H1 (cell line): ENCODE results near the gene PIAS3. TPM values are rescaled to one million over a fixed set of nuclear protein-coding genes. Genes with fewer than 3 reads are reported as not detected.

Experiments
- CTCF ChIA-PET: fragments of 300-600 bp; sonication (Branson Sonifier 250); formaldehyde crosslinking; loops from one replicate; lab custom pipeline; 2021; ENCODE audit not compliant: partially characterized antibody; lab: Charles Lee
- POLR2A ChIA-PET: fragments of 300-600 bp; sonication (Branson Sonifier 250); formaldehyde crosslinking; loops from one replicate; lab custom pipeline; 2021; ENCODE audit warnings: inconsistent platforms; ENCODE audit not compliant: partially characterized antibody; lab: Charles Lee
- DNase-seq, 2 experiments: peaks; one replicate each; pipeline versions ENCODE4 v3.0.0 to v3.0.0-alpha.2; 2010 to 2022; ENCODE audit warnings: low spot score in 2 of 2, low read depth in 1 of 2, mixed read lengths in 1 of 2
- FAIRE-seq: peaks from 2 replicates; lab custom pipeline; 2011; peaks lifted over from hg19 to GRCh38; lab: Jason Lieb, UNC
- H2AFZ ChIP-seq: 2 replicates; pipeline ENCODE4 v1.8.1; 2012; ENCODE audit warnings: low read length, inconsistent platforms
- H2AK5ac ChIP-seq: 2 replicates; pipeline ENCODE4 v1.6.1; 2013; ENCODE audit warnings: low read depth, low read length
- H2BK120ac ChIP-seq: replicated peaks from 2 replicates; pipeline ENCODE3; 2013; ENCODE audit warnings: low read depth, low read length, inconsistent platforms
- H2BK12ac ChIP-seq: 2 replicates; pipeline ENCODE4 v1.6.1; 2013; ENCODE audit warnings: low read depth, low read length
- H2BK15ac ChIP-seq: 2 replicates; pipeline ENCODE4 v1.6.1; 2013; ENCODE audit warnings: low read length
- H2BK20ac ChIP-seq: 2 replicates; pipeline ENCODE4 v1.6.1; 2013; ENCODE audit warnings: low read length
- H2BK5ac ChIP-seq: 2 replicates; pipeline ENCODE4 v1.6.1; 2013; ENCODE audit warnings: low read depth, low read length
- H3K14ac ChIP-seq: 2 replicates; pipeline ENCODE4 v1.6.1; 2013; ENCODE audit warnings: inconsistent platforms; ENCODE audit not compliant: insufficient read length
- H3K18ac ChIP-seq: 2 replicates; pipeline ENCODE4 v1.6.1; 2013; ENCODE audit warnings: low read length; ENCODE audit errors: extremely low read depth
- H3K23ac ChIP-seq: 2 replicates; pipeline ENCODE4 v1.6.1; 2013; ENCODE audit warnings: inconsistent platforms; ENCODE audit not compliant: insufficient read length
- H3K23me2 ChIP-seq: 2 replicates; pipeline ENCODE4 v1.6.1; 2013; ENCODE audit warnings: low read depth, low read length
- H3K27ac ChIP-seq: 2 replicates; pipeline ENCODE4 v1.6.1; 2011; ENCODE audit warnings: low read depth, low read length, inconsistent platforms
- H3K27me3 ChIP-seq, 4 experiments: replicated peaks in 1 of 4; 1 replicate in 1 of 4; 2 replicates in 3 of 4; pipeline versions ENCODE4 v1.6.1 to v1.8.1; 2011 to 2013; ENCODE audit warnings: low read length in 3 of 4, mild to moderate bottlenecking in 3 of 4, inconsistent platforms in 2 of 4, mixed read lengths in 2 of 4, moderate library complexity in 1 of 4; ENCODE audit not compliant: control insufficient read depth in 3 of 4, insufficient read depth in 3 of 4; ENCODE audit errors: extremely low read depth in 1 of 4
- H3K36me3 ChIP-seq, 4 experiments: 2 replicates each; pipeline versions ENCODE4 v1.6.1 to v1.8.1; 2011 to 2013; ENCODE audit warnings: mild to moderate bottlenecking in 4 of 4, low read length in 3 of 4, moderate library complexity in 2 of 4, control low read depth in 1 of 4, inconsistent platforms in 1 of 4; ENCODE audit not compliant: insufficient read depth in 4 of 4, control insufficient read depth in 2 of 4
- H3K4ac ChIP-seq: replicated peaks from 2 replicates; pipeline ENCODE3; 2013; ENCODE audit warnings: low read length, low read depth, mixed read lengths, inconsistent platforms; ENCODE audit not compliant: insufficient read length
- H3K4me1 ChIP-seq, 4 experiments: replicated peaks in 1 of 4; 1 replicate in 1 of 4; 2 replicates in 3 of 4; pipeline versions ENCODE4 v1.6.1 to v1.8.1; 2011 to 2013; ENCODE audit warnings: low read length in 3 of 4, inconsistent platforms in 2 of 4, mixed read lengths in 1 of 4; ENCODE audit not compliant: insufficient read depth in 4 of 4, control insufficient read depth in 3 of 4
- H3K4me2 ChIP-seq, 2 experiments: 2 replicates each; pipeline versions ENCODE4 v1.6.1 to v1.8.1; 2011 to 2013; ENCODE audit warnings: low read depth in 2 of 2, low read length in 2 of 2, control low read depth in 1 of 2, inconsistent platforms in 1 of 2, mild to moderate bottlenecking in 1 of 2; ENCODE audit not compliant: insufficient read depth in 1 of 2
- H3K4me3 ChIP-seq, 4 experiments: fragments of 200-600, 300-600 bp in 1 of 4; sonication (generic), shearing (Covaris generic), sonication (Bioruptor Twin) in 1 of 4; 2 replicates each; pipeline versions ENCODE4 v1.5.1 to v1.8.1; 2011 to 2016; ENCODE audit warnings: low read length in 4 of 4, low read depth in 3 of 4, control low read depth in 2 of 4, inconsistent platforms in 2 of 4, mild to moderate bottlenecking in 2 of 4, mixed read lengths in 1 of 4, moderate library complexity in 1 of 4; ENCODE audit not compliant: insufficient read depth in 2 of 4; ENCODE audit errors: extremely low read depth in 1 of 4
- H3K56ac ChIP-seq: replicated peaks from 2 replicates; pipeline ENCODE3; 2013; ENCODE audit warnings: low read depth, mild to moderate bottlenecking, mixed read lengths, low read length, inconsistent platforms; ENCODE audit not compliant: insufficient read length
- H3K79me1 ChIP-seq: 2 replicates; pipeline ENCODE4 v1.6.1; 2013; ENCODE audit warnings: low read depth, low read length, control low read depth
- H3K79me2 ChIP-seq, 2 experiments: 2 replicates each; pipeline versions ENCODE4 v1.6.1 to v1.8.1; 2012 to 2013; ENCODE audit warnings: low read length in 2 of 2, mild to moderate bottlenecking in 2 of 2, inconsistent platforms in 1 of 2; ENCODE audit not compliant: insufficient read depth in 2 of 2, control insufficient read depth in 1 of 2
- H3K9ac ChIP-seq, 4 experiments: replicated peaks in 1 of 4; 1 replicate in 1 of 4; 2 replicates in 3 of 4; pipeline versions ENCODE4 v1.6.1 to v1.8.1; 2011 to 2013; ENCODE audit warnings: low read depth in 3 of 4, low read length in 3 of 4, control low read depth in 2 of 4, mild to moderate bottlenecking in 2 of 4, moderate library complexity in 2 of 4, inconsistent platforms in 1 of 4; ENCODE audit errors: extremely low read depth in 1 of 4
- H3K9me3 ChIP-seq, 2 experiments: 2 replicates each; pipeline versions ENCODE4 v1.6.1 to v1.8.1; 2012 to 2013; ENCODE audit warnings: mild to moderate bottlenecking in 2 of 2, moderate library complexity in 2 of 2, control low read depth in 1 of 2, inconsistent platforms in 1 of 2, low read depth in 1 of 2, low read length in 1 of 2, mixed read lengths in 1 of 2; ENCODE audit not compliant: insufficient read depth in 2 of 2
- H4K20me1 ChIP-seq, 2 experiments: replicated peaks in 1 of 2; 2 replicates each; pipeline versions ENCODE3 to v1.8.1; 2011 to 2013; ENCODE audit warnings: inconsistent platforms in 2 of 2, low read length in 2 of 2, mild to moderate bottlenecking in 1 of 2; ENCODE audit not compliant: insufficient read depth in 2 of 2, control insufficient read depth in 1 of 2
- H4K5ac ChIP-seq: 2 replicates; pipeline ENCODE4 v1.6.1; 2013; ENCODE audit warnings: low read length, low read depth, mixed read lengths, inconsistent platforms; ENCODE audit not compliant: insufficient read length
- H4K8ac ChIP-seq: 2 replicates; pipeline ENCODE4 v1.8.0; 2013; ENCODE audit warnings: mild to moderate bottlenecking, moderate library complexity, low read length, inconsistent platforms; ENCODE audit not compliant: insufficient read depth; ENCODE audit errors: extremely low read depth
- H4K91ac ChIP-seq: replicated peaks from 2 replicates; pipeline ENCODE3; 2013; ENCODE audit warnings: low read length, mixed read lengths, inconsistent platforms; ENCODE audit not compliant: insufficient read length
- BCL11A ChIP-seq, 2 experiments: IDR thresholded peaks; one replicate each; pipeline ENCODE4 v1.6.1; 2011; ENCODE audit warnings: low read depth in 2 of 2, low read length in 2 of 2, mild to moderate bottlenecking in 2 of 2
- CEBPB ChIP-seq: IDR thresholded peaks from 2 replicates; pipeline ENCODE4 v1.6.1; 2012; ENCODE audit warnings: low read depth, low read length
- HDAC6 ChIP-seq: IDR thresholded peaks from one replicate; pipeline ENCODE4 v1.7.1; 2012; ENCODE audit warnings: low read depth, mild to moderate bottlenecking, inconsistent platforms, low read length, moderate library complexity
- JUND ChIP-seq: IDR thresholded peaks from 2 replicates; pipeline ENCODE4 v1.6.1; 2011; ENCODE audit warnings: mild to moderate bottlenecking, improper control_type of control experiment, low read length
- POLR2AphosphoS5 ChIP-seq: IDR thresholded peaks from 2 replicates; pipeline ENCODE4 v1.6.1; 2011; ENCODE audit warnings: low read depth, low read length
- RNF2 ChIP-seq: fragments of 200-900, 300-1000 bp; sonication (generic); IDR thresholded peaks from 2 replicates; pipeline ENCODE4 v1.7.1; 2016; ENCODE audit warnings: borderline replicate concordance, low read depth, mild to moderate bottlenecking, antibody characterized with exemption, low read length; ENCODE audit not compliant: poor library complexity, severe bottlenecking; ENCODE audit errors: missing control alignments
- SP1 ChIP-seq: IDR thresholded peaks from 2 replicates; pipeline ENCODE4 v1.6.1; 2011; ENCODE audit warnings: low read depth, low read length
- SP2 ChIP-seq: IDR thresholded peaks from 2 replicates; pipeline ENCODE4 v1.6.1; 2012; ENCODE audit warnings: mild to moderate bottlenecking, low read length, inconsistent platforms
- SP4 ChIP-seq: IDR thresholded peaks from 2 replicates; pipeline ENCODE4 v1.6.1; 2012; ENCODE audit warnings: low read length, inconsistent platforms
- TEAD4 ChIP-seq: IDR thresholded peaks from 2 replicates; pipeline ENCODE4 v1.6.1; 2012; ENCODE audit warnings: low read depth, low read length, inconsistent platforms, mixed read lengths
- YY1 ChIP-seq: IDR thresholded peaks from 2 replicates; pipeline ENCODE4 v1.6.1; 2011; ENCODE audit warnings: low read depth, mild to moderate bottlenecking, low read length
- ZNF274 ChIP-seq: IDR thresholded peaks from 2 replicates; pipeline ENCODE4 v1.7.0; 2012; ENCODE audit warnings: low read length, borderline replicate concordance; ENCODE audit errors: extremely low read depth
- WGBS, 2 experiments: shearing (Covaris generic) in 1 of 2; methylation state at CpG; one replicate each; pipeline versions ENCODE4 v1.1.6 to v1.1.7; 2013 to 2015; ENCODE audit warnings: low lambda C conversion rate in 2 of 2, mixed read lengths in 2 of 2, inconsistent platforms in 1 of 2, low coverage in 1 of 2, missing lambda C conversion rate in 1 of 2; ENCODE audit not compliant: insufficient replicate concordance in 2 of 2, insufficient coverage in 1 of 2, insufficient read length in 1 of 2; ENCODE audit errors: extremely low coverage in 1 of 2, missing lambda C conversion rate in 1 of 2; 5-methylcytosine and 5-hydroxymethylcytosine counted together
- polyA plus RNA-seq, 7 experiments: library from polyadenylated mRNA; depleted of rRNA in 3 of 7; stranded (reverse) in 5 of 7; unstranded in 2 of 7; fragments of >200 nt in 5 of 7; fragments of 200-250 nt in 2 of 7; gene quantifications; 1 replicate in 5 of 7; 2 replicates in 1 of 7; 4 replicates in 1 of 7; pipeline versions ENCODE4 v1.2.1 to v1.2.3, GENCODE V29; 2011 to 2013; ENCODE audit warnings: missing spikeins in 2 of 7, mixed read lengths in 2 of 7
- total RNA-seq: library from RNA; stranded (reverse); fragmentation: NEBNext Ultra II Directional; extraction: Animal tissue kit (Norgen Biotek cat#: 25700); gene quantifications from 2 replicates; pipeline ENCODE4 v1.2.1, GENCODE V29; 2021

PIAS3 gene
- total and polyA plus RNA-seq, 2 of the 8 experiments (the other 6 are each of a cell fraction or from before 2014, with no cell fraction given): 36.7 to 49.9 TPM

- Histone ChIP-seq H3K4ac (no peak overlapping the region), H2BK12ac (no peak overlapping the region), H3K56ac (no peak overlapping the region), H3K18ac (no peak overlapping the region), H3K23me2 (no peaks in the 10 kb centered on the region), H3K27ac (no peak overlapping the region), H3K23ac (no peak overlapping the region), H3K4me1 (peaks cover 0 to 6% (median 4%) of the 10 kb centered on the region in 4 experiments; a peak in 3 of 7 replicates), H3K36me3 (no peaks in the 10 kb centered on the region), H3K27me3 (no peaks in the 10 kb centered on the region), H4K20me1 (no peaks in the 10 kb centered on the region), H3K4me3 (no peak overlapping the region), H2BK5ac (no peak overlapping the region), H3K9me3 (no peaks in the 10 kb centered on the region), H3K9ac (no peak overlapping the region), H2BK20ac (no peak overlapping the region), H3K4me2 (no peak overlapping the region), H3K14ac (no peak overlapping the region), H2AFZ (no peak overlapping the region), H4K91ac (no peak overlapping the region), H2AK5ac (no peak overlapping the region), H2BK15ac (no peak overlapping the region), H3K79me1 (no peaks in the 10 kb centered on the region), H4K5ac (no peak overlapping the region), H2BK120ac (no peak overlapping the region), H4K8ac (no peak overlapping the region), H3K79me2 (no peaks in the 10 kb centered on the region)
- no peak for DNase-seq
- TF ChIP-seq TEAD4 (no peak), JUND (no peak), CEBPB (no peak), SP4 (no peak), SP1 (no peak), YY1 (no peak), SP2 (no peak), BCL11A (IDR thresholded peaks at IDR 0.05; ENCODE audit: low read depth in 2 of 2, low read length in 2 of 2) (no peak), POLR2AphosphoS5 (no peak), RNF2 (no peak), HDAC6 (no peak), ZNF274 (no peak)
- POLR2A ChIA-PET: interaction anchor here (0.6 to 1.4 kb wide), 4 partner anchors 9 to 158 kb away, joined by 3 read pairs; partner anchors contain the start of gene PEX11B
- 84% methylated on average over 7 of the region's 7 CpGs; no CpG with 5 or more reads in 1 of the 2 experiments for WGBS, 2 experiments
- no peak for FAIRE-seq
- CTCF ChIA-PET: interaction anchor here (0.7 to 8.7 kb wide), 12 partner anchors 8 to 139 kb away, joined by 3 to 146 read pairs (median 26); partner anchors contain the start of genes ITGA10, NUDT17, PEX11B and PIAS3
These were observed 34.6 kb upstream of the PIAS3 start for GRCh38 chr1:145893306-145894055.
